ENCODE data around the gene P2RX6. TPM values are rescaled to one million over a fixed set of nuclear protein-coding genes. Genes with fewer than 3 reads are reported as not detected.

Gene P2RX6
- total RNA-seq, 4 donors from 2014 or later = 17.6 to 68.9 (median 33.3) TPM

DNA sequence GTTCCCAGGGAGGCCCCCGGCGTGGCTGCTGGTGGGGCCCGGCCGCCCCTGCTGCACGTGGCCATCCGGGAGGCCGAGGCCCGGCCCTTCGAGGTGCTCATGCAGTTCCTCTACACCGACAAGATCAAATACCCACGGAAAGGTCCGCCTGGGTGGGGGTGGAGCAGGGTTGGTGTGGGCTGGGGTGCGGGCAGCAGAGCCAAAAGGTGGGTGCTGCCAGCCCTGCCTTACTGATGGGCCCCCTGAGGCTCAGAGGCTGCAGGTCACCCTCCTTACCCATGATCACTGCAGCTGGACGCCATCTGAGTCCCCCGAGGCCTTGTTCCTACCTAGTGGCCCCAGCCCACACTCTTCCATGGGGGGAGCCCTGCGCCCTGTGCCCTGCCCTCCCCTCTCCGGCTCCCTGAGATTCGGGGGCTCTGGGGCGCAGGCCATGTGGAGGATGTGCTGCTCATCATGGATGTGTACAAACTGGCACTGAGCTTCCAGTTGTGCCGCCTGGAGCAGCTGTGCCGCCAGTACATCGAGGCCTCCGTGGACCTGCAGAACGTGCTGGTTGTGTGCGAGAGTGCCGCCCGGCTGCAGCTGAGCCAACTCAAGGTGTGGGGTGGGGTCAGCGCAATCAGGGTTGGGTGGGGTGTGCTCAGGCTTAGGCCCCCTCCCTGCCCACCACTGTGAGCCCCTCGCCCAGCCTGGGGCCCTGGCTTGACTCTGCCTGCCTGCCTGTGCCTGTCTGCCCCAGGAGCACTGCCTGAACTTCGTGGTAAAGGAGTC, 20.6 kb upstream of the P2RX6 start:
- ATAC-seq (no peak), DNase-seq (no peak)
- TF ChIP-seq, protein P1, sequence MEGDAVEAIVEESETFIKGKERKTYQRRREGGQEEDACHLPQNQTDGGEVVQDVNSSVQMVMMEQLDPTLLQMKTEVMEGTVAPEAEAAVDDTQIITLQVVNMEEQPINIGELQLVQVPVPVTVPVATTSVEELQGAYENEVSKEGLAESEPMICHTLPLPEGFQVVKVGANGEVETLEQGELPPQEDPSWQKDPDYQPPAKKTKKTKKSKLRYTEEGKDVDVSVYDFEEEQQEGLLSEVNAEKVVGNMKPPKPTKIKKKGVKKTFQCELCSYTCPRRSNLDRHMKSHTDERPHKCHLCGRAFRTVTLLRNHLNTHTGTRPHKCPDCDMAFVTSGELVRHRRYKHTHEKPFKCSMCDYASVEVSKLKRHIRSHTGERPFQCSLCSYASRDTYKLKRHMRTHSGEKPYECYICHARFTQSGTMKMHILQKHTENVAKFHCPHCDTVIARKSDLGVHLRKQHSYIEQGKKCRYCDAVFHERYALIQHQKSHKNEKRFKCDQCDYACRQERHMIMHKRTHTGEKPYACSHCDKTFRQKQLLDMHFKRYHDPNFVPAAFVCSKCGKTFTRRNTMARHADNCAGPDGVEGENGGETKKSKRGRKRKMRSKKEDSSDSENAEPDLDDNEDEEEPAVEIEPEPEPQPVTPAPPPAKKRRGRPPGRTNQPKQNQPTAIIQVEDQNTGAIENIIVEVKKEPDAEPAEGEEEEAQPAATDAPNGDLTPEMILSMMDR (IDR thresholded peaks at IDR 0.05 in 4 of 5, conservative IDR thresholded peaks at IDR 0.05 in 1 of 5) = no peak
- TF ChIP-seq POLR2A (IDR thresholded peaks at IDR 0.05) = no peak
- Histone ChIP-seq H3K4me3 (no peak overlapping the region), H3K36me3 (peaks cover 0 to 73% of the 10 kb centered on the region in 2 donors), H3K27me3 (no peaks in the 10 kb centered on the region), H3K27ac (no peak overlapping the region), H3K9me3 (no peaks in the 10 kb centered on the region), H3K4me1 (no peaks in the 10 kb centered on the region)
- intact Hi-C loops (cut with DNase I; ENCODE audit: low total_unique reads) = no loop called here
- in situ Hi-C loops (cut with MboI; ENCODE audit: low sequenced_read_pairs in 4 of 4) = no loop called here

DNA sequence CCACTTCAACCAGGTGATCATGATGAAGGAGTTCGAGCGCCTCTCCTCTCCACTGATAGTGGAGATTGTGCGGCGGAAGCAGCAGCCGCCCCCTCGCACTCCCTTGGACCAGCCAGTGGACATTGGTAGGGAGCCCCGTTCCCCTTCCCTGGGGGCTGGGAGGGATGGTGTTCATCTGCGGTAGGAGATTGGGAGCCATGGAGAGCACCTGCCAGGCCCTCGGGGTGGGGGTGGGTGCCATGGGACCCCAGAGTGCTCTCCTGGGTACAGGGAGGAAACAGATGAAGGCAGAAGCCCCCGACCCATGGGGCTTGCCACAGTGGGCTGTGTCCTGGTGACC, 20.1 kb upstream of the P2RX6 start:
- in situ Hi-C loops (cut with MboI; ENCODE audit: low sequenced_read_pairs in 4 of 4) (no loop called here), intact Hi-C loops (cut with DNase I; ENCODE audit: low total_unique reads) (loop anchor here (5.0 kb wide), 1 partner anchor 33 kb away; no protein-coding TSS in a partner anchor)
- H3K27ac ChIP-seq = no peak overlapping the region
- no peaks in the 10 kb centered on the region for H3K9me3 ChIP-seq
- H3K4me1 ChIP-seq = peaks cover 0 to 5% of the 10 kb centered on the region in 2 donors
- H3K27me3 ChIP-seq = no peaks in the 10 kb centered on the region
- H3K36me3 ChIP-seq = peaks cover 0 to 78% of the 10 kb centered on the region in 2 donors
- H3K4me3 ChIP-seq = no peak overlapping the region
- DNase-seq (no peak), ATAC-seq (no peak)
- no peak for TF ChIP-seq POLR2A (IDR thresholded peaks at IDR 0.05)
- TF ChIP-seq, protein P1 (IDR thresholded peaks at IDR 0.05 in 4 of 5, conservative IDR thresholded peaks at IDR 0.05 in 1 of 5) = no peak

DNA sequence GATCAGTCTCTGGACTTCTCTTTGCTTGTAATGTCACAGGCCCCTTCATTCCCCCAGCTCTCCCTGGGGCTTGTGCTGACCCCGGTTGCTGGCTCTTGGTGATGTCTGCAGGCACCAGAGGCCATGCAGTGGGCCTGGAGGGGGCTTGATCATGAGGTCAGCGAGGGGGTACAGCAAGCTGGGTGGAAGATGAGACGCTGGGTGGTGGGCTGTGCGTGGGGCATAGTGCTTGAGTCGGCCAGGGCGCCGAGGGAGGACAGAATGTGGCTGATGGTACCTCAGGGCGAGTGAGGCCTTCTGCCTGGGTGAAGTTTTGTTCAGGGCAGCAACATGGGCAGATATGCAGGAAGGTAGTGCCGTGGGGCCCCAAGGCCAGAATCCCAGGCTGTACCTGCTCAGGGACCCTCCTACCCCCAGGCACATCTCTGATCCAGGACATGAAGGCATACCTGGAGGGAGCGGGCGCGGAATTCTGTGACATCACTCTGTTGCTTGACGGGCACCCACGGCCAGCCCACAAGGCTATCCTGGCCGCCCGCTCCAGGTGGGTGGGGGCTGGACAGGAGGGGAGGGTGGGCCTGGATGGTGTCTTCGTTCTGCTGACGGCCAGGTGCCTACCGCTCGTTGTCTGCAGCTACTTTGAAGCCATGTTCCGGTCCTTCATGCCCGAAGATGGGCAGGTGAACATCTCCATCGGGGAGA, 19.5 kb upstream of the P2RX6 start:
- DNase-seq (no peak), ATAC-seq (no peak)
- Histone ChIP-seq H3K27me3 (no peaks in the 10 kb centered on the region), H3K9me3 (no peaks in the 10 kb centered on the region), H3K4me3 (no peak overlapping the region), H3K27ac (no peak overlapping the region), H3K36me3 (peaks cover 0 to 78% of the 10 kb centered on the region in 2 donors), H3K4me1 (peaks cover 2 to 11% of the 10 kb centered on the region in 2 donors)
- intact Hi-C loops (cut with DNase I; ENCODE audit: low total_unique reads) (loop anchor here (5.0 kb wide), 1 partner anchor 33 kb away; no protein-coding TSS in a partner anchor), in situ Hi-C loops (cut with MboI; ENCODE audit: low sequenced_read_pairs in 4 of 4) (no loop called here)
- TF ChIP-seq POLR2A (IDR thresholded peaks at IDR 0.05) = no peak
- TF ChIP-seq, protein P1 (IDR thresholded peaks at IDR 0.05 in 4 of 5, conservative IDR thresholded peaks at IDR 0.05 in 1 of 5) = no peak

DNA sequence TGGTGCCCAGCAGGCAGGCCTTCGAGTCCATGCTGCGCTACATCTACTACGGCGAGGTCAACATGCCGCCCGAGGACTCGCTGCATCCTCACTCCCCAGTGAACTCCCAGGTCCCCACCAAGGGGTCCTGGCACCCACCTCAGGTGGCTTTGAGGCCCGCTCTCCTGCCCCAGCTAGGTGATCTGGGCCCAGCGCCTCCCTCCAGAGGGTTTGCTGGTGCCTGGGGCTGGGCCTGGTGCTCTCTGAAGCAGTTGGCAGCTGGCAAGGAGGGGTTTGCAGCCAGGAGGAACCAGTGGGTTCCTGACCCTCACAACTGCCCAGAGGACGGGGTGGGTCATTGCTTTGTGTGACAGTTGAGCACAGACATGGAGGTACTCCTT, 18.9 kb upstream of the P2RX6 start:
- H3K4me1 ChIP-seq = peaks cover 7 to 17% of the 10 kb centered on the region in 2 donors
- ATAC-seq (no peak), DNase-seq (no peak)
- H3K9me3 ChIP-seq = no peaks in the 10 kb centered on the region
- in situ Hi-C loops (cut with MboI; ENCODE audit: low sequenced_read_pairs in 4 of 4) = no loop called here
- intact Hi-C loops (cut with DNase I; ENCODE audit: low total_unique reads) = loop anchor here (5.0 kb wide), 1 partner anchor 34 kb away; no protein-coding TSS in a partner anchor
- H3K4me3 ChIP-seq = no peak overlapping the region
- H3K36me3 ChIP-seq = peaks cover 0 to 73% of the 10 kb centered on the region in 2 donors
- H3K27me3 ChIP-seq = no peaks in the 10 kb centered on the region
- no peak for TF ChIP-seq POLR2A (IDR thresholded peaks at IDR 0.05)
- TF ChIP-seq, protein P1 (IDR thresholded peaks at IDR 0.05 in 4 of 5, conservative IDR thresholded peaks at IDR 0.05 in 1 of 5) = no peak
- H3K27ac ChIP-seq = no peak overlapping the region

Data from gastrocnemius medialis (tissue), 4 donors.